Measurements from ENCODE around the gene LPCAT4. TPM values are rescaled to one million over a fixed set of nuclear protein-coding genes. Genes with fewer than 3 reads are reported as not detected.
A peak's percentile ranks its signal among the peaks of the same experiment; 100 is the strongest.

Gene LPCAT4
- total and polyA plus RNA-seq, 8 donors = 9.7 to 34.6 (median 17.1) TPM

DNA sequence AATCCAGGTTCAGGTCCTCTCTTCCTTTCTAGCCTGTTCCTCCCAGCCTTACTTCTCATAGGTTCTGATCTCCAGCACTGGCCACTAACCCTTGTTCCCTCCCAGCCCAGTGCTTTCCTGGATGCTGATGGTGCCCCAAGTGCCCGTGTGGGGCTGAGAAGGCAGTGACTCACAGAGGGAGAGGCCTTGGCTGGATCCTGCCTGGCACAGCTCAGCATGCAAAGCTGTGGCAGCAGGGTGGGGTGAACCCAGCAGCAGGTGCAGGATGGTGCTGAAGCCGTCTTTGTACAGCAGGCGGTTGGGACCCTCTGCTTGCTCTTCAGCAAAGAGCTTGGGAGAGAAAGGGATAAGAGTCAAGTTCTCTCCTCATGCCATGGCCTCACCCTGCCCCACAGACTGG is 7.6 kb downstream of the LPCAT4 start:
- intact Hi-C loops (cut with DNase I) = no loop called here
- Histone ChIP-seq H3K4me1 (no peaks in the 10 kb centered on the region), H3K4me3 (no peak overlapping the region), H3K27ac (no peak overlapping the region), H3K27me3 (no peaks in the 10 kb centered on the region), H3K9me3 (no peaks in the 10 kb centered on the region), H3K36me3 (no peaks in the 10 kb centered on the region)
- DNase-seq = no peak
- no peak for FAIRE-seq
- ATAC-seq = peak in 2 of 4 donors; percentile 29 to 50
- TF ChIP-seq CTCF (IDR thresholded peaks at IDR 0.05) = no peak
- 77 to 87% methylated on average over 3 of the region's 3 CpGs for WGBS, 2 donors

- WGBS, 2 donors = 92 to 93% methylated on average over 4 of the region's 4 CpGs
- DNase-seq (no peak), FAIRE-seq (no peak), ATAC-seq (no peak)
- Histone ChIP-seq H3K36me3 (no peaks in the 10 kb centered on the region), H3K27me3 (no peaks in the 10 kb centered on the region), H3K4me1 (no peaks in the 10 kb centered on the region), H3K9me3 (no peaks in the 10 kb centered on the region), H3K4me3 (no peak overlapping the region), H3K27ac (no peak overlapping the region)
- intact Hi-C loops (cut with DNase I) = no loop called here
- no peak for TF ChIP-seq CTCF (IDR thresholded peaks at IDR 0.05)
Measured at GRCh38 chr15:34358948-34359347, 8.0 kb downstream of the LPCAT4 start.

GRCh38 chr15:34358367-34358766 is 8.6 kb downstream of the LPCAT4 start:
- FAIRE-seq (no peak), DNase-seq (no peak), ATAC-seq (no peak)
- intact Hi-C loops (cut with DNase I) = no loop called here
- Histone ChIP-seq H3K36me3 (no peaks in the 10 kb centered on the region), H3K9me3 (no peaks in the 10 kb centered on the region), H3K27ac (no peak overlapping the region), H3K27me3 (no peaks in the 10 kb centered on the region), H3K4me1 (no peaks in the 10 kb centered on the region), H3K4me3 (no peak overlapping the region)
- no peak for TF ChIP-seq CTCF (IDR thresholded peaks at IDR 0.05)
- WGBS, 2 donors = 70 to 71% methylated on average over 3 of the region's 3 CpGs

- WGBS, 2 donors = 71 to 82% methylated on average over 1 of the region's 1 CpG
- Histone ChIP-seq H3K36me3 (no peaks in the 10 kb centered on the region), H3K27ac (no peak overlapping the region), H3K9me3 (no peaks in the 10 kb centered on the region), H3K27me3 (no peaks in the 10 kb centered on the region), H3K4me1 (no peaks in the 10 kb centered on the region), H3K4me3 (no peak overlapping the region)
- FAIRE-seq (no peak), DNase-seq (no peak), ATAC-seq (no peak)
- no peak for TF ChIP-seq CTCF (IDR thresholded peaks at IDR 0.05)
- intact Hi-C loops (cut with DNase I) = no loop called here
Measured at GRCh38 chr15:34357653-34358052, 9.3 kb downstream of the LPCAT4 start.

GRCh38 chr15:34355241-34355640 is 11.8 kb downstream of the LPCAT4 start:
- Histone ChIP-seq H3K27me3 (no peaks in the 10 kb centered on the region), H3K27ac (no peak overlapping the region), H3K4me1 (no peaks in the 10 kb centered on the region), H3K9me3 (no peaks in the 10 kb centered on the region), H3K36me3 (no peaks in the 10 kb centered on the region), H3K4me3 (no peak overlapping the region)
- intact Hi-C loops (cut with DNase I) = no loop called here
- TF ChIP-seq CTCF (IDR thresholded peaks at IDR 0.05) = no peak
- 83 to 86% methylated on average over 9 of the region's 9 CpGs for WGBS, 2 donors
- DNase-seq (no peak), FAIRE-seq (no peak), ATAC-seq (no peak)
